ENCODE data around the gene SNAPIN. TPM values are rescaled to one million over a fixed set of nuclear protein-coding genes. Genes with fewer than 3 reads are reported as not detected.
A peak's percentile ranks its signal among the peaks of the same experiment; 100 is the strongest.
"Not testable (repeated sequence)": the region's sequence is repeated elsewhere in the genome, so short reads cannot be mapped to it uniquely, and the experiment has no call there.

The SNAPIN gene
- total RNA-seq, 1 donor from 2014 or later = 31.1 TPM

DNA sequence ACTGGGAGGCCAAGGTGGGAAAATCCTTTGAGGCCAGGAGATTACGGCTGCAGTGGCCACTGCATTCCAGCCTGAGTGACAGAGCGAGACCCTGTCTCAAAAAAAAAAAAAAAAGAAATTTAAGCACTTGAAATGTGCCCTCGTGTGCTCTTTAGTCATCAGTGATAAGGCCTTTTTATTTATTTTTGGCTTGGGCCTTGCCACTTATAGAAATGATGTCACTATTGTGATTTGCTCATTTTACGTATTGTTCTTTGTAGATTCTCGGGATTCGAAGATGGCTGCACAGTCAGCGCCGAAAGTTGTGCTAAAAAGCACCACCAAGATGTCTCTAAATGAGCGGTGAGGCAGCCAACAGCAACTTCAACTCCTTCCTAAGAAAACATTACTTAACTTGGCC, 22.2 kb upstream of the SNAPIN start:
- no peaks in the 10 kb centered on the region for H3K27me3 Mint-ChIP-seq (ENCODE audit: low read depth)

GRCh38 chr1:153638261-153638660, 20.2 kb upstream of the SNAPIN start:
- Mint-ChIP-seq H3K27ac (ENCODE audit: unreplicated experiment) (no peak overlapping the region), H3K36me3 (ENCODE audit: low read depth) (peaks cover 41% of the 10 kb centered on the region), H3K27me3 (ENCODE audit: low read depth) (no peaks in the 10 kb centered on the region), H3K4me3 (ENCODE audit: unreplicated experiment) (no peak overlapping the region), H3K4me1 (ENCODE audit: low read depth) (peaks cover 30% of the 10 kb centered on the region), H3K9me3 (ENCODE audit: low read depth) (no peaks in the 10 kb centered on the region)
- DNase-seq (ENCODE audit: low spot score) = no peak
- TF ChIP-seq, protein P1, sequence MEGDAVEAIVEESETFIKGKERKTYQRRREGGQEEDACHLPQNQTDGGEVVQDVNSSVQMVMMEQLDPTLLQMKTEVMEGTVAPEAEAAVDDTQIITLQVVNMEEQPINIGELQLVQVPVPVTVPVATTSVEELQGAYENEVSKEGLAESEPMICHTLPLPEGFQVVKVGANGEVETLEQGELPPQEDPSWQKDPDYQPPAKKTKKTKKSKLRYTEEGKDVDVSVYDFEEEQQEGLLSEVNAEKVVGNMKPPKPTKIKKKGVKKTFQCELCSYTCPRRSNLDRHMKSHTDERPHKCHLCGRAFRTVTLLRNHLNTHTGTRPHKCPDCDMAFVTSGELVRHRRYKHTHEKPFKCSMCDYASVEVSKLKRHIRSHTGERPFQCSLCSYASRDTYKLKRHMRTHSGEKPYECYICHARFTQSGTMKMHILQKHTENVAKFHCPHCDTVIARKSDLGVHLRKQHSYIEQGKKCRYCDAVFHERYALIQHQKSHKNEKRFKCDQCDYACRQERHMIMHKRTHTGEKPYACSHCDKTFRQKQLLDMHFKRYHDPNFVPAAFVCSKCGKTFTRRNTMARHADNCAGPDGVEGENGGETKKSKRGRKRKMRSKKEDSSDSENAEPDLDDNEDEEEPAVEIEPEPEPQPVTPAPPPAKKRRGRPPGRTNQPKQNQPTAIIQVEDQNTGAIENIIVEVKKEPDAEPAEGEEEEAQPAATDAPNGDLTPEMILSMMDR (IDR thresholded peaks at IDR 0.05) = no peak

More for the DNA sequence above, 22.2 kb upstream of the SNAPIN start:
- Mint-ChIP-seq H3K4me1 (ENCODE audit: low read depth) (peaks cover 41% of the 10 kb centered on the region), H3K36me3 (ENCODE audit: low read depth) (peaks cover 26% of the 10 kb centered on the region), H3K27ac (ENCODE audit: unreplicated experiment) (no peak overlapping the region), H3K4me3 (ENCODE audit: unreplicated experiment) (no peak overlapping the region), H3K9me3 (ENCODE audit: low read depth) (no peaks in the 10 kb centered on the region)
- DNase-seq (ENCODE audit: low spot score) = no peak
- TF ChIP-seq, protein P1 (IDR thresholded peaks at IDR 0.05) = no peak

DNA sequence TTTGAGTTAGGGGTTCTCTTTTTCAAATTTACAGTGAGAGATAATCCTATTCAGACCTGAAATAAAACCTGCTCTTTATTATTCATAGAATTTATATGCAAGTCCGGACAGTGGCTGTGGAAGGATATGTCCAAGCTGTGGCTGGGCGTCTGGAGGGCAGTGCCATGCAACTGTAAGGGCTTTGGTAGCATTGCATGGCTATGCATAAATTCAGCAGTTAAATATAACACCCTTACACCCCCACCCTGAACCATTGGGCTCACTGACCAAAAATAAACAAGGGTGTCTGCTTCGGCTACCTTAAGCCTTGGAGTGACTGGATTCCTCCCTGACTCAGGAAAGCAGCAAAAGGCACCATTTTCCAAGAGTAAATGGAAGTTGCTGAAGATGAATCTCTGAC, 19.2 kb upstream of the SNAPIN start:
- Mint-ChIP-seq H3K27me3 (ENCODE audit: low read depth) (no peaks in the 10 kb centered on the region), H3K4me3 (ENCODE audit: unreplicated experiment) (no peak overlapping the region), H3K36me3 (ENCODE audit: low read depth) (peaks cover 50% of the 10 kb centered on the region), H3K27ac (ENCODE audit: unreplicated experiment) (no peak overlapping the region), H3K4me1 (ENCODE audit: low read depth) (peaks cover 21% of the 10 kb centered on the region), H3K9me3 (ENCODE audit: low read depth) (no peaks in the 10 kb centered on the region)
- TF ChIP-seq, protein P1 (IDR thresholded peaks at IDR 0.05) = no peak
- peak; percentile 20 for DNase-seq (ENCODE audit: low spot score)

- H3K27me3 Mint-ChIP-seq (ENCODE audit: low read depth); H3K27ac Mint-ChIP-seq (ENCODE audit: unreplicated experiment); DNase-seq (ENCODE audit: low spot score); H3K9me3 Mint-ChIP-seq (ENCODE audit: low read depth); H3K4me3 Mint-ChIP-seq (ENCODE audit: unreplicated experiment): not testable (repeated sequence)
- Mint-ChIP-seq H3K4me1 (ENCODE audit: low read depth) (peaks cover 16% of the 10 kb centered on the region), H3K36me3 (ENCODE audit: low read depth) (peaks cover 53% of the 10 kb centered on the region)
These were observed 18.3 kb upstream of the SNAPIN start for GRCh38 chr1:153640213-153640612.

DNA sequence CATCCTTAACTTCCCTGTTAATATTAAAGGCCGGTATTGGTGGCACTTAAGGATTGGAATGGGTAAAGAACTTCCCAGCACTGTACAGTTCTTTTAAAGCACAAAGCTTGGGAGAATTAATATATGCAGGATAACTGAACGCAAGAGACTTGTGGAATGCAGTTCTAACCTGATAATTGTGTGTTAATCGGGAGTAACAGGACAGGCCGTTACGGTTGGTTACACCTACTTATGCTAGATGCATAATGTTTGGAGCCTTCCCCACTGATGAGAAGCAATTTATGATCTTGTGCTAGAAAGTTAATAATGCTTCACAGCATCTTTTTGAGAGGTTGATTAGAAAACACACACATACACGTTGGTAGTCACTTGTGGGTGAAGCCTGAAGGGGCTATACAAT, 17.6 kb upstream of the SNAPIN start:
- TF ChIP-seq, protein P1 (IDR thresholded peaks at IDR 0.05) = no peak
- DNase-seq (ENCODE audit: low spot score) = no peak
- Mint-ChIP-seq H3K36me3 (ENCODE audit: low read depth) (peaks cover 58% of the 10 kb centered on the region), H3K4me1 (ENCODE audit: low read depth) (peaks cover 10% of the 10 kb centered on the region), H3K4me3 (ENCODE audit: unreplicated experiment) (no peak overlapping the region), H3K27me3 (ENCODE audit: low read depth) (no peaks in the 10 kb centered on the region), H3K9me3 (ENCODE audit: low read depth) (no peaks in the 10 kb centered on the region), H3K27ac (ENCODE audit: unreplicated experiment) (no peak overlapping the region)

- H3K4me3 Mint-ChIP-seq (ENCODE audit: unreplicated experiment) = no peak overlapping the region
- peaks cover 5% of the 10 kb centered on the region for H3K4me1 Mint-ChIP-seq (ENCODE audit: low read depth)
- H3K36me3 Mint-ChIP-seq (ENCODE audit: low read depth) = peaks cover 53% of the 10 kb centered on the region
- TF ChIP-seq, protein P1 (IDR thresholded peaks at IDR 0.05) = no peak
- H3K27ac Mint-ChIP-seq (ENCODE audit: unreplicated experiment) = no peak overlapping the region
- no peaks in the 10 kb centered on the region for H3K9me3 Mint-ChIP-seq (ENCODE audit: low read depth)
- peak; percentile 62 for DNase-seq (ENCODE audit: low spot score)
- H3K27me3 Mint-ChIP-seq (ENCODE audit: low read depth) = no peaks in the 10 kb centered on the region
These were observed 16.3 kb upstream of the SNAPIN start for GRCh38 chr1:153642161-153642560.
